ENCODE data around the gene GINS2.

The GINS2 gene

GRCh38 chr16:85687651-85688471 is 893 bp downstream of the GINS2 start:
- DNase-seq = no peak

- no peak for DNase-seq
Measured at GRCh38 chr16:85686912-85687591, 1.7 kb downstream of the GINS2 start.

- DNase-seq = no peak
Measured at GRCh38 chr16:85685251-85685650, 3.5 kb downstream of the GINS2 start.

- DNase-seq = no peak
Measured at GRCh38 chr16:85683363-85683762, 5.4 kb downstream of the GINS2 start.

GRCh38 chr16:85682516-85682915 is 6.2 kb downstream of the GINS2 start:
- DNase-seq = no peak

GRCh38 chr16:85681255-85681654 is 7.5 kb downstream of the GINS2 start:
- DNase-seq = no peak

- DNase-seq = no peak
Measured at GRCh38 chr16:85680352-85680944, 8.3 kb downstream of the GINS2 start.

- DNase-seq = no peak
Measured at GRCh38 chr16:85679870-85680269, 8.9 kb downstream of the GINS2 start.

GRCh38 chr16:85678821-85679220 is 9.9 kb downstream of the GINS2 start:
- no peak for DNase-seq

GRCh38 chr16:85678016-85678415 is 10.7 kb downstream of the GINS2 start:
- no peak for DNase-seq

- DNase-seq = no peak
Measured at GRCh38 chr16:85677383-85677967, 11.3 kb downstream of the GINS2 start.

- no peak for DNase-seq
Measured at GRCh38 chr16:85676466-85676865, 12.3 kb downstream of the GINS2 start.

- peak; percentile 26 for DNase-seq
Measured at GRCh38 chr16:85675251-85675874, 13.4 kb downstream of the GINS2 start.

GRCh38 chr16:85674828-85675227 is 13.9 kb downstream of the GINS2 start:
- DNase-seq = no peak

- DNase-seq = no peak
Measured at GRCh38 chr16:85674418-85674755, 14.4 kb downstream of the GINS2 start.

GRCh38 chr16:85673529-85674417 is 15.0 kb downstream of the GINS2 start:
- no peak for DNase-seq

- DNase-seq = no peak
Measured at GRCh38 chr16:85670840-85671239, 17.9 kb downstream of the GINS2 start.

GRCh38 chr16:85668676-85669424 is 19.9 kb downstream of the GINS2 start:
- no peak for DNase-seq

GRCh38 chr16:85667841-85668413 is 20.8 kb downstream of the GINS2 start:
- no peak for DNase-seq

- DNase-seq = no peak
Measured at GRCh38 chr16:85667261-85667660, 21.5 kb downstream of the GINS2 start.

GRCh38 chr16:85665929-85666328 is 22.8 kb downstream of the GINS2 start:
- DNase-seq = no peak

All from HCEC 1CT (cell line).